ENCODE measurements around the gene TMEM169. TPM values are rescaled to one million over a fixed set of nuclear protein-coding genes. Genes with fewer than 3 reads are reported as not detected.

TMEM169 gene
- polyA plus RNA-seq, 1 donor from 2014 or later, result 29.6 TPM

- H3K36me3 ChIP-seq (ENCODE audit: insufficient read depth, low read length), result no peaks in the 10 kb centered on the region
- TF ChIP-seq EP300 (conservative IDR thresholded peaks at IDR 0.05; ENCODE audit: poor library complexity, severe bottlenecking) (no peak), POLR2AphosphoS5 (IDR thresholded peaks at IDR 0.05) (no peak), CTCF (IDR thresholded peaks at IDR 0.05; ENCODE audit: poor library complexity, severe bottlenecking) (no peak), RAD21 (conservative IDR thresholded peaks at IDR 0.05) (no peak), EZH2 (IDR thresholded peaks at IDR 0.05; ENCODE audit: borderline replicate concordance, insufficient read depth, low read length, poor library complexity, severe bottlenecking) (no peak), TAF1 (IDR thresholded peaks at IDR 0.05; ENCODE audit: low read depth) (no peak), MXI1 (conservative IDR thresholded peaks at IDR 0.05; ENCODE audit: poor library complexity, severe bottlenecking) (no peak), SMC3 (conservative IDR thresholded peaks at IDR 0.05; ENCODE audit: poor library complexity) (no peak)
- TF ChIP-seq, protein P1, sequence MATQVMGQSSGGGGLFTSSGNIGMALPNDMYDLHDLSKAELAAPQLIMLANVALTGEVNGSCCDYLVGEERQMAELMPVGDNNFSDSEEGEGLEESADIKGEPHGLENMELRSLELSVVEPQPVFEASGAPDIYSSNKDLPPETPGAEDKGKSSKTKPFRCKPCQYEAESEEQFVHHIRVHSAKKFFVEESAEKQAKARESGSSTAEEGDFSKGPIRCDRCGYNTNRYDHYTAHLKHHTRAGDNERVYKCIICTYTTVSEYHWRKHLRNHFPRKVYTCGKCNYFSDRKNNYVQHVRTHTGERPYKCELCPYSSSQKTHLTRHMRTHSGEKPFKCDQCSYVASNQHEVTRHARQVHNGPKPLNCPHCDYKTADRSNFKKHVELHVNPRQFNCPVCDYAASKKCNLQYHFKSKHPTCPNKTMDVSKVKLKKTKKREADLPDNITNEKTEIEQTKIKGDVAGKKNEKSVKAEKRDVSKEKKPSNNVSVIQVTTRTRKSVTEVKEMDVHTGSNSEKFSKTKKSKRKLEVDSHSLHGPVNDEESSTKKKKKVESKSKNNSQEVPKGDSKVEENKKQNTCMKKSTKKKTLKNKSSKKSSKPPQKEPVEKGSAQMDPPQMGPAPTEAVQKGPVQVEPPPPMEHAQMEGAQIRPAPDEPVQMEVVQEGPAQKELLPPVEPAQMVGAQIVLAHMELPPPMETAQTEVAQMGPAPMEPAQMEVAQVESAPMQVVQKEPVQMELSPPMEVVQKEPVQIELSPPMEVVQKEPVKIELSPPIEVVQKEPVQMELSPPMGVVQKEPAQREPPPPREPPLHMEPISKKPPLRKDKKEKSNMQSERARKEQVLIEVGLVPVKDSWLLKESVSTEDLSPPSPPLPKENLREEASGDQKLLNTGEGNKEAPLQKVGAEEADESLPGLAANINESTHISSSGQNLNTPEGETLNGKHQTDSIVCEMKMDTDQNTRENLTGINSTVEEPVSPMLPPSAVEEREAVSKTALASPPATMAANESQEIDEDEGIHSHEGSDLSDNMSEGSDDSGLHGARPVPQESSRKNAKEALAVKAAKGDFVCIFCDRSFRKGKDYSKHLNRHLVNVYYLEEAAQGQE (IDR thresholded peaks at IDR 0.05; ENCODE audit: borderline replicate concordance), result no peak
- H3K9ac ChIP-seq (ENCODE audit: low read length), result no peak overlapping the region
These were observed 10.4 kb upstream of the TMEM169 start for GRCh38 chr2:216071111-216071851.

DNA sequence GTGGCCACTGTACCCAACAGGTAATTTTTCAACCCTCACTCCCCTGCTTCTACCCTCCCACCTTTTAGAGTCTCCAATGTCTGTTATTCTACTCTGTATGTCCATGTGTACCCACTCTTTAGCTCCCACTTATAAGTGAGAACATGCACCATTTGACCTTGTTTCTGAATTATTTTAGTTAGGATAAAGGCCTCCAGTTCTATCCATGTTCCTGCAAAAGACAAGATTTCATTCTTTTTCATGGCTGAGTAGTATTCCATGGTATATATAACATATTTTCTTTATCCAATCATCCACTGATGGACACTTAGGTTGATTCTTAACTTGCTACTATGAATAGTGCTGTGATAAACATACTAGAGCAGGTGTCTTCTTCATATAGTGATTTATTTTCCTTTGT lies 9.2 kb upstream of the TMEM169 start:
- H3K79me2 ChIP-seq (replicated peaks; ENCODE audit: insufficient read depth, low read length), result no peaks in the 10 kb centered on the region
- H3F3A ChIP-seq (ENCODE audit: insufficient read depth, low read length, poor library complexity, severe bottlenecking), result no peaks in the 10 kb centered on the region

More at GRCh38 chr2:216071111-216071851, 10.4 kb upstream of the TMEM169 start:
- Histone ChIP-seq H3K79me2 (replicated peaks; ENCODE audit: insufficient read depth, low read length) (no peaks in the 10 kb centered on the region), H3K9me2 (ENCODE audit: insufficient read depth, low read length) (no peaks in the 10 kb centered on the region), H3F3A (ENCODE audit: insufficient read depth, low read length, poor library complexity, severe bottlenecking) (no peaks in the 10 kb centered on the region), H3K27ac (ENCODE audit: low read length) (no peak overlapping the region), H3K9me3 (ENCODE audit: low read length) (no peaks in the 10 kb centered on the region), H4K20me1 (ENCODE audit: insufficient read depth) (no peaks in the 10 kb centered on the region), H3K4me2 (ENCODE audit: low read length) (no peak overlapping the region), H2AFZ (ENCODE audit: low read depth, low read length) (no peak overlapping the region), H3K27me3 (ENCODE audit: insufficient read depth, low read depth, low read length) (no peaks in the 10 kb centered on the region), H3K4me3 (ENCODE audit: low read length) (no peak overlapping the region)

More for the DNA sequence above, 9.2 kb upstream of the TMEM169 start:
- H3K27me3 ChIP-seq (ENCODE audit: insufficient read depth, low read depth, low read length), result no peaks in the 10 kb centered on the region
- no peak overlapping the region for H3K4me2 ChIP-seq (ENCODE audit: low read length)
- H3K36me3 ChIP-seq (ENCODE audit: insufficient read depth, low read length), result no peaks in the 10 kb centered on the region
- H2AFZ ChIP-seq (ENCODE audit: low read depth, low read length), result no peak overlapping the region
- no peak overlapping the region for H3K9ac ChIP-seq (ENCODE audit: low read length)
- H4K20me1 ChIP-seq (ENCODE audit: insufficient read depth), result no peaks in the 10 kb centered on the region
- no peak for TF ChIP-seq EZH2 (IDR thresholded peaks at IDR 0.05; ENCODE audit: borderline replicate concordance, insufficient read depth, low read length, poor library complexity, severe bottlenecking)
- TF ChIP-seq CTCF (IDR thresholded peaks at IDR 0.05; ENCODE audit: poor library complexity, severe bottlenecking), result no peak
- no peak for TF ChIP-seq TAF1 (IDR thresholded peaks at IDR 0.05; ENCODE audit: low read depth)
- TF ChIP-seq RAD21 (conservative IDR thresholded peaks at IDR 0.05), result no peak
- TF ChIP-seq, protein P1 (IDR thresholded peaks at IDR 0.05; ENCODE audit: borderline replicate concordance), result no peak
- TF ChIP-seq EP300 (conservative IDR thresholded peaks at IDR 0.05; ENCODE audit: poor library complexity, severe bottlenecking), result no peak
- TF ChIP-seq POLR2AphosphoS5 (IDR thresholded peaks at IDR 0.05), result no peak
- TF ChIP-seq SMC3 (conservative IDR thresholded peaks at IDR 0.05; ENCODE audit: poor library complexity), result no peak
- no peak for TF ChIP-seq MXI1 (conservative IDR thresholded peaks at IDR 0.05; ENCODE audit: poor library complexity, severe bottlenecking)
- no peaks in the 10 kb centered on the region for H3K9me3 ChIP-seq (ENCODE audit: low read length)
- H3K4me3 ChIP-seq (ENCODE audit: low read length), result no peak overlapping the region
- H3K27ac ChIP-seq (ENCODE audit: low read length), result no peak overlapping the region
- H3K9me2 ChIP-seq (ENCODE audit: insufficient read depth, low read length), result no peaks in the 10 kb centered on the region

All from neural cell (in vitro differentiated cells).